H9 (cell line): ENCODE measurements around the gene SELENOI. TPM values are rescaled to one million over a fixed set of nuclear protein-coding genes. Genes with fewer than 3 reads are reported as not detected.

Experiments used
- DNase-seq: peaks from one replicate; pipeline ENCODE4 v3.0.0-alpha.2; 2017
- H2AFZ ChIP-seq: one replicate; pipeline ENCODE4 v1.6.1; 2013; ENCODE audit warnings: mild to moderate bottlenecking, low read length, control low read depth, moderate library complexity
- H2AK5ac ChIP-seq: 2 replicates; pipeline ENCODE4 v1.6.1; 2013; ENCODE audit warnings: low read length, control low read depth, mixed read lengths; ENCODE audit not compliant: insufficient read length
- H2BK120ac ChIP-seq: one replicate; pipeline ENCODE4 v1.6.1; 2013; ENCODE audit warnings: low read depth, mild to moderate bottlenecking, low read length, control low read depth, inconsistent platforms; ENCODE audit not compliant: poor library complexity, severe bottlenecking
- H2BK12ac ChIP-seq: 2 replicates; pipeline ENCODE4 v1.6.1; 2013; ENCODE audit warnings: low read length, control low read depth, mixed read lengths, low read depth; ENCODE audit not compliant: insufficient read length
- H2BK15ac ChIP-seq: 2 replicates; pipeline ENCODE4 v1.6.1; 2013; ENCODE audit warnings: low read depth, low read length, control low read depth
- H2BK20ac ChIP-seq: one replicate; pipeline ENCODE4 v1.6.1; 2013; ENCODE audit warnings: low read depth, mild to moderate bottlenecking, low read length, control low read depth, inconsistent platforms; ENCODE audit not compliant: poor library complexity, severe bottlenecking
- H2BK5ac ChIP-seq: 2 replicates; pipeline ENCODE4 v1.6.1; 2013; ENCODE audit warnings: low read length, control low read depth, mixed read lengths; ENCODE audit not compliant: insufficient read length
- H3K14ac ChIP-seq: 2 replicates; pipeline ENCODE4 v1.6.1; 2013; ENCODE audit warnings: low read length, control low read depth; ENCODE audit not compliant: insufficient read depth
- H3K18ac ChIP-seq: 2 replicates; pipeline ENCODE4 v1.6.1; 2013; ENCODE audit warnings: low read depth, mild to moderate bottlenecking, mixed read lengths, low read length, control low read depth; ENCODE audit not compliant: insufficient read length
- H3K23ac ChIP-seq: 2 replicates; pipeline ENCODE4 v1.6.1; 2013; ENCODE audit warnings: low read length, control low read depth, mixed read lengths, low read depth; ENCODE audit not compliant: insufficient read length
- H3K23me2 ChIP-seq: 2 replicates; pipeline ENCODE4 v1.6.1; 2013; ENCODE audit warnings: low read depth, mild to moderate bottlenecking, mixed read lengths, low read length, control low read depth; ENCODE audit not compliant: insufficient read length, poor library complexity, severe bottlenecking
- H3K27ac ChIP-seq: 2 replicates; pipeline ENCODE4 v1.5.1; 2013; ENCODE audit warnings: low read length, control low read depth, mixed read lengths, low read depth; ENCODE audit not compliant: insufficient read length
- H3K27me3 ChIP-seq: 2 replicates; pipeline ENCODE4 v1.6.1; 2013; ENCODE audit warnings: low read length, control low read depth, inconsistent platforms; ENCODE audit not compliant: insufficient read depth
- H3K4ac ChIP-seq: 2 replicates; pipeline ENCODE4 v1.6.1; 2013; ENCODE audit warnings: low read depth, mild to moderate bottlenecking, control low read depth, inconsistent platforms, low read length, moderate library complexity
- H3K4me1 ChIP-seq: 2 replicates; pipeline ENCODE4 v1.6.1; 2013; ENCODE audit warnings: low read length, control low read depth, inconsistent platforms; ENCODE audit not compliant: insufficient read depth
- H3K4me2 ChIP-seq: 2 replicates; pipeline ENCODE4 v1.6.1; 2013; ENCODE audit warnings: low read length, control low read depth, mixed read lengths; ENCODE audit not compliant: insufficient read length, insufficient read depth
- H3K56ac ChIP-seq: 2 replicates; pipeline ENCODE4 v1.6.1; 2013; ENCODE audit warnings: low read depth, mild to moderate bottlenecking, mixed read lengths, low read length, control low read depth; ENCODE audit not compliant: insufficient read length
- H3K79me1 ChIP-seq: 2 replicates; pipeline ENCODE4 v1.6.1; 2013; ENCODE audit warnings: low read depth, mild to moderate bottlenecking, moderate library complexity, low read length, control low read depth, inconsistent platforms; ENCODE audit not compliant: insufficient read depth, poor library complexity, severe bottlenecking
- H3K79me2 ChIP-seq: 2 replicates; pipeline ENCODE4 v1.6.1; 2013; ENCODE audit warnings: low read length, control low read depth, inconsistent platforms; ENCODE audit not compliant: insufficient read depth
- H3K9ac ChIP-seq: 2 replicates; pipeline ENCODE4 v1.6.1; 2013; ENCODE audit warnings: low read length, control low read depth, mixed read lengths; ENCODE audit not compliant: insufficient read length; ENCODE audit errors: extremely low read depth
- H3K9me3 ChIP-seq: one replicate; pipeline ENCODE4 v1.6.1; 2013; ENCODE audit warnings: low read depth, low read length, inconsistent platforms; ENCODE audit not compliant: control insufficient read depth
- H3T11ph ChIP-seq: one replicate; pipeline ENCODE4 v1.6.1; 2013; ENCODE audit warnings: mild to moderate bottlenecking, low read length, control low read depth, inconsistent platforms
- H4K20me1 ChIP-seq: one replicate; pipeline ENCODE4 v1.6.1; 2013; ENCODE audit not compliant: control insufficient read depth, insufficient read length, insufficient read depth
- H4K5ac ChIP-seq: 2 replicates; pipeline ENCODE4 v1.6.1; 2013; ENCODE audit warnings: low read depth, mild to moderate bottlenecking, mixed read lengths, low read length, control low read depth; ENCODE audit not compliant: insufficient read length
- H4K8ac ChIP-seq: replicated peaks from 2 replicates; pipeline ENCODE4 v1.6.1; 2013; ENCODE audit warnings: low read length, control low read depth, mixed read lengths, low read depth; ENCODE audit not compliant: insufficient read length
- H4K91ac ChIP-seq: 2 replicates; pipeline ENCODE4 v1.6.1; 2013; ENCODE audit warnings: low read depth, mild to moderate bottlenecking, moderate library complexity, mixed read lengths, low read length, control low read depth; ENCODE audit not compliant: insufficient read length
- H3K27ac Mint-ChIP-seq, 3 experiments: 2 replicates in 2 of 3; 3 replicates in 1 of 3; pipeline ENCODE4 v1.8.0; 2020 to 2021; ENCODE audit warnings: mixed read lengths in 3 of 3, mild to moderate bottlenecking in 1 of 3, moderate library complexity in 1 of 3
- H3K27me3 Mint-ChIP-seq: 2 replicates; pipeline ENCODE4 v1.8.0; 2021; ENCODE audit warnings: low read depth, mild to moderate bottlenecking, moderate library complexity, mixed read lengths
- H3K36me3 Mint-ChIP-seq, 3 experiments: 2 replicates in 2 of 3; 3 replicates in 1 of 3; pipeline ENCODE4 v1.8.0; 2020 to 2021; ENCODE audit warnings: low read depth in 3 of 3, mixed read lengths in 3 of 3; ENCODE audit not compliant: insufficient read depth in 1 of 3
- H3K4me1 Mint-ChIP-seq, 2 experiments: 2 replicates each; pipeline ENCODE4 v1.8.0; 2020; ENCODE audit warnings: mixed read lengths in 2 of 2
- H3K4me3 Mint-ChIP-seq, 2 experiments: 2 replicates in 1 of 2; 3 replicates in 1 of 2; pipeline ENCODE4 v1.8.0; 2020 to 2021; ENCODE audit warnings: mild to moderate bottlenecking in 2 of 2, mixed read lengths in 2 of 2, moderate library complexity in 1 of 2
- H3K9me3 Mint-ChIP-seq, 2 experiments: 2 replicates in 1 of 2; 3 replicates in 1 of 2; pipeline ENCODE4 v1.8.0; 2020; ENCODE audit warnings: mild to moderate bottlenecking in 2 of 2, mixed read lengths in 2 of 2, moderate library complexity in 1 of 2
- CTCF ChIP-seq: fragments of 200-600 bp; sonication (generic); conservative IDR thresholded peaks from 3 replicates; pipeline ENCODE4 v1.8.0; 2021; ENCODE audit warnings: antibody characterized with exemption, mild to moderate bottlenecking
- WGBS: extraction: QIAGEN DNeasy Blood & Tissue Kit; methylation state at CpG from one replicate; pipeline ENCODE4 v1.1.7; 2013; ENCODE audit warnings: missing lambda C conversion rate, low lambda C conversion rate, mixed read lengths; ENCODE audit not compliant: insufficient read length; ENCODE audit errors: extremely low coverage; 5-methylcytosine and 5-hydroxymethylcytosine counted together
- total RNA-seq: library from RNA; stranded (reverse); gene quantifications from 2 replicates; pipeline ENCODE4 v1.2.1, GENCODE V29; 2021

The SELENOI gene
- total RNA-seq, 1 experiment from 2014 or later, result 41.9 TPM

GRCh38 chr2:26444236-26444635 is 98.3 kb downstream of the SELENOI start:
- no CpG with 5 or more reads among the region's 7 CpGs for WGBS

More at GRCh38 chr2:26444236-26444635, 98.3 kb downstream of the SELENOI start:
- no peak overlapping the region for H3K23ac ChIP-seq
- no peak overlapping the region for H2AFZ ChIP-seq
- H3K14ac ChIP-seq, result no peak overlapping the region
- H3K56ac ChIP-seq, result no peak overlapping the region
- H3K4me2 ChIP-seq, result no peak overlapping the region
- no peak overlapping the region for H2BK20ac ChIP-seq
- no peak overlapping the region; the same call in 1 of the 2 replicates for H2BK15ac ChIP-seq
- no peak overlapping the region for H3K4me3 Mint-ChIP-seq
- H3K27ac Mint-ChIP-seq, result no peak overlapping the region
- no peaks in the 10 kb centered on the region; the same call in 1 of the 2 replicates for H3K27me3 Mint-ChIP-seq
- no peaks in the 10 kb centered on the region for H3K4me1 ChIP-seq
- H4K8ac ChIP-seq, result no peak overlapping the region
- peaks cover 5 to 6% of the 10 kb centered on the region in 2 experiments; a peak in 3 of 4 replicates for H3K4me1 Mint-ChIP-seq
- no peak for TF ChIP-seq CTCF
- no peaks in the 10 kb centered on the region for H3K27me3 ChIP-seq
- no peak overlapping the region for H2BK5ac ChIP-seq
- H4K5ac ChIP-seq, result no peak overlapping the region
- H3K18ac ChIP-seq, result no peak overlapping the region
- H3K9me3 ChIP-seq, result no peaks in the 10 kb centered on the region
- H3K79me1 ChIP-seq, result no peaks in the 10 kb centered on the region
- H4K91ac ChIP-seq, result no peak overlapping the region
- no peak overlapping the region for H2BK120ac ChIP-seq
- H3K9ac ChIP-seq, result no peak overlapping the region
- H3K23me2 ChIP-seq, result no peaks in the 10 kb centered on the region
- H4K20me1 ChIP-seq, result no peaks in the 10 kb centered on the region
- no peak overlapping the region for H2BK12ac ChIP-seq
- H3K27ac ChIP-seq, result no peak overlapping the region
- H3K9me3 Mint-ChIP-seq, result no peaks in the 10 kb centered on the region
- H3K4ac ChIP-seq, result no peak overlapping the region
- no peak overlapping the region for H3T11ph ChIP-seq
- DNase-seq, result no peak
- H2AK5ac ChIP-seq, result no peak overlapping the region
- H3K36me3 Mint-ChIP-seq, result peaks cover 0 to 2% (median 0%) of the 10 kb centered on the region in 3 experiments; a peak in 1 of 7 replicates
- H3K79me2 ChIP-seq, result no peaks in the 10 kb centered on the region

Other genes with a start within 250 kb of the SELENOI start
- gene GAREM2, start 173.1 kb upstream of the SELENOI start, total RNA-seq, result 14.2 and 14.4 TPM in 2 replicates
- 111 and 112 TPM in 2 replicates for gene HADHA, start 101.5 kb upstream of the SELENOI start, total RNA-seq
- 41.3 and 44.2 TPM in 2 replicates for gene HADHB, start 101.2 kb upstream of the SELENOI start, total RNA-seq
- gene ADGRF3, start 646 bp downstream of the SELENOI start, total RNA-seq, result 0.09 and 0.29 TPM in 2 replicates
- 0.20 TPM in 1 of 2 replicates, not detected in the other for gene DRC1, start 55.8 kb downstream of the SELENOI start, total RNA-seq
- 0.15 and 0.35 TPM in 2 replicates for gene OTOF, start 132.0 kb downstream of the SELENOI start, total RNA-seq